Liver (tissue), 9 donors: ENCODE data around the gene ZNF860. TPM values are rescaled to one million over a fixed set of nuclear protein-coding genes. Genes with fewer than 3 reads are reported as not detected.

Source experiments
- DNase-seq: peaks from one replicate; pipeline ENCODE4 v3.0.0-alpha.2; 2017; ENCODE audit warnings: low spot score
- H3K27ac ChIP-seq, 2 donors: one replicate each; pipeline ENCODE4 v1.7.0; 2013; ENCODE audit warnings: inconsistent platforms in 2 of 2, low read length in 2 of 2, control low read depth in 1 of 2, low read depth in 1 of 2, mild to moderate bottlenecking in 1 of 2
- H3K27me3 ChIP-seq, 4 donors: one replicate each; pipeline versions ENCODE4 v1.6.1 to v1.7.0; 2013; ENCODE audit warnings: low read length in 3 of 4, inconsistent platforms in 1 of 4, mild to moderate bottlenecking in 1 of 4, moderate library complexity in 1 of 4; ENCODE audit not compliant: control insufficient read depth in 4 of 4, insufficient read depth in 4 of 4
- H3K36me3 ChIP-seq, 4 donors: one replicate each; pipeline versions ENCODE4 v1.6.1 to v1.7.0; 2013; ENCODE audit warnings: low read length in 3 of 4, mild to moderate bottlenecking in 3 of 4, low read depth in 1 of 4, moderate library complexity in 1 of 4; ENCODE audit not compliant: control insufficient read depth in 4 of 4, insufficient read depth in 3 of 4
- H3K4me1 ChIP-seq, 4 donors: one replicate each; pipeline versions ENCODE4 v1.6.1 to v1.7.0; 2013; ENCODE audit warnings: low read length in 3 of 4, mild to moderate bottlenecking in 3 of 4, moderate library complexity in 1 of 4; ENCODE audit not compliant: control insufficient read depth in 4 of 4, insufficient read depth in 4 of 4
- H3K4me3 ChIP-seq, 3 donors: one replicate each; pipeline versions ENCODE4 v1.6.1 to v1.7.0; 2013; ENCODE audit warnings: low read length in 3 of 3, control low read depth in 1 of 3, low read depth in 1 of 3, mild to moderate bottlenecking in 1 of 3
- H3K9ac ChIP-seq, 2 donors: one replicate each; pipeline ENCODE4 v1.7.0; 2013; ENCODE audit warnings: low read length in 2 of 2, mild to moderate bottlenecking in 2 of 2, moderate library complexity in 2 of 2, control low read depth in 1 of 2, low read depth in 1 of 2
- H3K9me3 ChIP-seq, 4 donors: one replicate each; pipeline versions ENCODE4 v1.6.1 to v1.7.0; 2013; ENCODE audit warnings: low read length in 3 of 4; ENCODE audit not compliant: control insufficient read depth in 4 of 4
- FOXA2 ChIP-seq: IDR thresholded peaks from 2 replicates; pipeline ENCODE4 v1.6.1; 2016; ENCODE audit warnings: antibody characterized with exemption
- HNF4A ChIP-seq, 2 donors: conservative IDR thresholded peaks; 2 replicates each; pipeline ENCODE4 v1.6.1; 2016; ENCODE audit warnings: antibody characterized with exemption in 2 of 2, mild to moderate bottlenecking in 2 of 2
- HNF4G ChIP-seq: IDR thresholded peaks from 2 replicates; pipeline ENCODE4 v1.6.1; 2016; ENCODE audit warnings: antibody characterized with exemption
- JUND ChIP-seq, 2 donors: IDR thresholded peaks; 2 replicates each; pipeline ENCODE4 v1.6.1; 2016; ENCODE audit warnings: antibody characterized with exemption in 2 of 2
- NR2F2 ChIP-seq: IDR thresholded peaks from 2 replicates; pipeline ENCODE4 v1.6.1; 2016; ENCODE audit warnings: antibody characterized with exemption
- RAD21 ChIP-seq, 2 donors: IDR thresholded peaks; 2 replicates each; pipeline ENCODE4 v1.6.1; 2016; ENCODE audit warnings: antibody characterized with exemption in 2 of 2, mild to moderate bottlenecking in 2 of 2
- REST ChIP-seq: IDR thresholded peaks from 2 replicates; pipeline ENCODE4 v1.6.1; 2016; ENCODE audit warnings: antibody characterized with exemption, mild to moderate bottlenecking
- RXRA ChIP-seq, 2 donors: IDR thresholded peaks; 2 replicates each; pipeline ENCODE4 v1.6.1; 2017 to 2018; ENCODE audit warnings: antibody characterized with exemption in 2 of 2, mild to moderate bottlenecking in 1 of 2
- SP1 ChIP-seq: IDR thresholded peaks from 2 replicates; pipeline ENCODE4 v1.6.1; 2018; ENCODE audit warnings: antibody characterized with exemption, mild to moderate bottlenecking
- TAF1 ChIP-seq: conservative IDR thresholded peaks from 2 replicates; pipeline ENCODE4 v1.6.1; 2016; ENCODE audit warnings: antibody characterized with exemption, mild to moderate bottlenecking
- YY1 ChIP-seq: IDR thresholded peaks from 2 replicates; pipeline ENCODE4 v1.6.1; 2016; ENCODE audit warnings: antibody characterized with exemption, mild to moderate bottlenecking
- WGBS: extraction: QIAGEN DNeasy Blood & Tissue Kit; methylation state at CpG from one replicate; pipeline ENCODE4 v1.1.7; 2013; 5-methylcytosine and 5-hydroxymethylcytosine counted together
- polyA plus RNA-seq, 2 donors: library from polyadenylated mRNA; stranded (reverse) in 1 of 2; unstranded in 1 of 2; fragments of 200-250 nt in 1 of 2; fragments of >200 nt in 1 of 2; fragmentation: Nextera tagmentation in 1 of 2; extraction: Ambion mirVana in 1 of 2; gene quantifications; one replicate each; pipeline versions ENCODE4 v1.2.1 to v1.2.3, GENCODE V29; 2013 to 2015
- total RNA-seq, 2 donors: library from RNA; depleted of rRNA; stranded (reverse); fragments of >200 nt; gene quantifications; one replicate each; pipeline ENCODE4 v1.2.3, GENCODE V29; 2014
- TF ChIP-seq, protein P1 (sequence below): IDR thresholded peaks from 2 replicates; pipeline ENCODE4 v1.6.1; 2016; ENCODE audit warnings: antibody characterized with exemption
- TF ChIP-seq, protein P2 (sequence below): IDR thresholded peaks from 2 replicates; pipeline ENCODE4 v1.6.1; 2016; ENCODE audit warnings: antibody characterized with exemption
- donor health status: healthy.
- donor health status: healthy.
- donor health status: healthy.
- donor health status: healthy.
- donor health status: healthy.

ZNF860 gene
- total and polyA plus RNA-seq, 4 donors = 0.10 to 0.42 (median 0.17) TPM; not detected in 1

GRCh38 chr3:31953091-31953490, 28.5 kb upstream of the ZNF860 start:
- Histone ChIP-seq H3K4me1 (no peaks in the 10 kb centered on the region), H3K4me3 (no peak overlapping the region), H3K36me3 (no peaks in the 10 kb centered on the region), H3K27ac (no peak overlapping the region), H3K9ac (no peak overlapping the region), H3K9me3 (peaks cover 4 to 20% (median 8%) of the 10 kb centered on the region in 4 donors), H3K27me3 (peaks cover 0 to 5% (median 2%) of the 10 kb centered on the region in 4 donors)
- TF ChIP-seq HNF4A (conservative IDR thresholded peaks at IDR 0.05) (no peak), JUND (IDR thresholded peaks at IDR 0.05) (no peak), YY1 (no peak), NR2F2 (no peak), RXRA (IDR thresholded peaks at IDR 0.05) (no peak), RAD21 (IDR thresholded peaks at IDR 0.05) (no peak), REST (no peak)
- TF ChIP-seq, protein P1, sequence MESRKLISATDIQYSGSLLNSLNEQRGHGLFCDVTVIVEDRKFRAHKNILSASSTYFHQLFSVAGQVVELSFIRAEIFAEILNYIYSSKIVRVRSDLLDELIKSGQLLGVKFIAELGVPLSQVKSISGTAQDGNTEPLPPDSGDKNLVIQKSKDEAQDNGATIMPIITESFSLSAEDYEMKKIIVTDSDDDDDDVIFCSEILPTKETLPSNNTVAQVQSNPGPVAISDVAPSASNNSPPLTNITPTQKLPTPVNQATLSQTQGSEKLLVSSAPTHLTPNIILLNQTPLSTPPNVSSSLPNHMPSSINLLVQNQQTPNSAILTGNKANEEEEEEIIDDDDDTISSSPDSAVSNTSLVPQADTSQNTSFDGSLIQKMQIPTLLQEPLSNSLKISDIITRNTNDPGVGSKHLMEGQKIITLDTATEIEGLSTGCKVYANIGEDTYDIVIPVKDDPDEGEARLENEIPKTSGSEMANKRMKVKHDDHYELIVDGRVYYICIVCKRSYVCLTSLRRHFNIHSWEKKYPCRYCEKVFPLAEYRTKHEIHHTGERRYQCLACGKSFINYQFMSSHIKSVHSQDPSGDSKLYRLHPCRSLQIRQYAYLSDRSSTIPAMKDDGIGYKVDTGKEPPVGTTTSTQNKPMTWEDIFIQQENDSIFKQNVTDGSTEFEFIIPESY = no peak
- TF ChIP-seq, protein P2, sequence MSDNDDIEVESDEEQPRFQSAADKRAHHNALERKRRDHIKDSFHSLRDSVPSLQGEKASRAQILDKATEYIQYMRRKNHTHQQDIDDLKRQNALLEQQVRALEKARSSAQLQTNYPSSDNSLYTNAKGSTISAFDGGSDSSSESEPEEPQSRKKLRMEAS = no peak
- WGBS = 88% methylated on average over 7 of the region's 7 CpGs
- DNase-seq = no peak

GRCh38 chr3:31953636-31954035, 27.9 kb upstream of the ZNF860 start:
- Histone ChIP-seq H3K9me3 (peaks cover 4 to 20% (median 8%) of the 10 kb centered on the region in 4 donors), H3K9ac (no peak overlapping the region), H3K4me1 (no peaks in the 10 kb centered on the region), H3K27ac (no peak overlapping the region), H3K36me3 (no peaks in the 10 kb centered on the region), H3K4me3 (no peak overlapping the region), H3K27me3 (peaks cover 0 to 5% (median 2%) of the 10 kb centered on the region in 4 donors)
- TF ChIP-seq, protein P1 = no peak
- TF ChIP-seq RAD21 (IDR thresholded peaks at IDR 0.05) = no peak
- TF ChIP-seq SP1 = no peak
- TF ChIP-seq, protein P2 = no peak
- no peak for TF ChIP-seq TAF1
- no peak for TF ChIP-seq HNF4G
- TF ChIP-seq FOXA2 = no peak
- no peak for TF ChIP-seq NR2F2
- 85% methylated on average over 2 of the region's 2 CpGs for WGBS
- no peak for DNase-seq
